ENCODE results near the gene ANKRD13C. TPM values are rescaled to one million over a fixed set of nuclear protein-coding genes. Genes with fewer than 3 reads are reported as not detected.
"Not testable (repeated sequence)": the region's sequence is repeated elsewhere in the genome, so short reads cannot be mapped to it uniquely, and the experiment has no call there.

Gene ANKRD13C
- total and polyA plus RNA-seq, 9 donors, result 11.8 to 27.9 (median 24.1) TPM

DNA sequence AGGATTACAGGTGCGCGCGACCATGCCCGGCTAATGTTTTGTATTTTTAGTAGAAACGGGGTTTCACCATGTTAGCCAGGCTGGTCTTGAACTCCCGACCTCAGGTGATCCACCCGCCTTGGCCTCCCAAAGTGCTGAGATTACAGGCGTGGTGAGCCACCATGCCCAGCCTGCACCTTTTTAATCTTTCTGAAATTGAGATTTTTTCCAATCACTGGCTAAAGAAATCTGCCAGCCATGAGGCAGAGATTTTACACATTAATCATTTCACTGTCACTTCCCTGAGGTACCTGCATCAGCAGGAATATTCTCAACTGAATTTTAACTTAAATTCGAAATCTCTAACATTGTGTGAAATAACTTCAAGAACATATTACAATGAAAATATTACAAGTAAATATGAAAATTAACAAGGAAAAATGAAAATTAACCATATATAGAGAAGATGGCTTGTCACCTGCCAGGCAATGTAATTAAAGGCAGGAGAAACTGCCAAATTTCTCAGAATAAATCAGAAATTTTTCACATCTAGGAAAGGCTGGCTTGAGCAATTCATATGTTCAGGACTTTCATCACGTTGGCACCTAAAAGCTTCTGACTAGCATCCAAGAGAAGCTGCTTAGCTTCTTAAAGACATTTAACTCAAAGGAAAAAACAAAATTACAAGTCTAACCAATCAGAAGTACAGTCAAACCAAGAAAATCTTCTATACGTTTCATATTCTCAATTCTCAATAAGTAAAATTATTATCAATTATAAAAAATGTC is 5.9 kb downstream of the ANKRD13C start:
- DNase-seq, result no peak
- no peak overlapping the region for H3K4me3 ChIP-seq
- no peaks in the 10 kb centered on the region for H3K9me3 ChIP-seq
- TF ChIP-seq, protein P1, sequence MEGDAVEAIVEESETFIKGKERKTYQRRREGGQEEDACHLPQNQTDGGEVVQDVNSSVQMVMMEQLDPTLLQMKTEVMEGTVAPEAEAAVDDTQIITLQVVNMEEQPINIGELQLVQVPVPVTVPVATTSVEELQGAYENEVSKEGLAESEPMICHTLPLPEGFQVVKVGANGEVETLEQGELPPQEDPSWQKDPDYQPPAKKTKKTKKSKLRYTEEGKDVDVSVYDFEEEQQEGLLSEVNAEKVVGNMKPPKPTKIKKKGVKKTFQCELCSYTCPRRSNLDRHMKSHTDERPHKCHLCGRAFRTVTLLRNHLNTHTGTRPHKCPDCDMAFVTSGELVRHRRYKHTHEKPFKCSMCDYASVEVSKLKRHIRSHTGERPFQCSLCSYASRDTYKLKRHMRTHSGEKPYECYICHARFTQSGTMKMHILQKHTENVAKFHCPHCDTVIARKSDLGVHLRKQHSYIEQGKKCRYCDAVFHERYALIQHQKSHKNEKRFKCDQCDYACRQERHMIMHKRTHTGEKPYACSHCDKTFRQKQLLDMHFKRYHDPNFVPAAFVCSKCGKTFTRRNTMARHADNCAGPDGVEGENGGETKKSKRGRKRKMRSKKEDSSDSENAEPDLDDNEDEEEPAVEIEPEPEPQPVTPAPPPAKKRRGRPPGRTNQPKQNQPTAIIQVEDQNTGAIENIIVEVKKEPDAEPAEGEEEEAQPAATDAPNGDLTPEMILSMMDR (IDR thresholded peaks at IDR 0.05), result no peak
- no peak for TF ChIP-seq EP300 (IDR thresholded peaks at IDR 0.05)
- TF ChIP-seq POLR2A (IDR thresholded peaks at IDR 0.05), result no peak
- 82 to 87% (median 86%) methylated on average over 11 of the region's 11 CpGs for WGBS, 3 donors
- intact Hi-C loops (cut with DNase I), result no loop called here
- H3K27ac ChIP-seq, result no peak overlapping the region
- no peaks in the 10 kb centered on the region for H3K27me3 ChIP-seq
- peaks cover 2% of the 10 kb centered on the region for H3K4me1 ChIP-seq (ENCODE audit: insufficient read depth)
- H3K36me3 ChIP-seq, result no peaks in the 10 kb centered on the region

DNA sequence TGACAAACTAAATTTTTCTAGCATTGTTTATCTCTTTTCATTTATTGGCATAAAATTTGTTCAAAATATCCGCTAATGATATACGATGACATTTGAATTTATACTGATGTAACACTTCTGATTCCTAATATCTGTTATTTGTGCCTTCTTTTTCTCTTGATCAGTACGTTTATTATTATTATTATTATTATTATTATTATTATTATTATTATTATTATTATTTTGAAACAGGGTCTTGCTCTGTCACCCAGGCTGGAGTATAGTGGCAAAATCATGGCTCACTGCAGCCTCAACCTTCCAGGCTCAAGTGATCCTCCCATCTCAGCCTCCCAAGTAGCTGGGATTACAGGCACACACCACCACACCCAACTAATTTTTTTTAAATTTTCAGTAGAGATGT is 14.9 kb downstream of the ANKRD13C start:
- 94 to 98% (median 94%) methylated on average over 3 of the region's 3 CpGs for WGBS, 3 donors
- H3K27ac ChIP-seq; H3K27me3 ChIP-seq; intact Hi-C loops (cut with DNase I); H3K36me3 ChIP-seq; DNase-seq; H3K4me3 ChIP-seq; H3K9me3 ChIP-seq; H3K4me1 ChIP-seq (ENCODE audit: insufficient read depth): not testable (repeated sequence)

DNA sequence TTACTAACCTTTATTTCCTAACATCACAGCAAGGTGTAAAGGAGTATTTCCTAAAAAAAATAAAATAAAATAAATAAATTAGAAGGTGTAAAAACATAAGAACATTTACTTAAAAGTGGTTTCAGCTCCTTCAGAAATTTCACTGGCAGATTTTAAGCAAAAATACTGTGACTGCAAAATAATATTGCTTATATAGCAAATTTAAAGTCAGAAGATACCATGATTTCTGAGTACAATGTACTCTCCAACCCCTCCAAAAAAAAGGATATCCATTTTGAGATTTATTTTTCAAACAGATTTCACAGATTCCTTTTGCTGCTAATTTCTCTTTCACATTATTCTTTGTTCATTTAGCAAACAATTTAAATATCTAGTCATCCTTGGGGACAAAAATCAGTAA is 18.5 kb downstream of the ANKRD13C start:
- TF ChIP-seq, protein P1 (IDR thresholded peaks at IDR 0.05), result no peak
- TF ChIP-seq EP300 (IDR thresholded peaks at IDR 0.05), result no peak
- no peak for TF ChIP-seq POLR2A (IDR thresholded peaks at IDR 0.05)
- Histone ChIP-seq H3K36me3 (no peaks in the 10 kb centered on the region), H3K27ac (no peak overlapping the region), H3K4me3 (no peak overlapping the region), H3K4me1 (ENCODE audit: insufficient read depth) (peaks cover 7% of the 10 kb centered on the region), H3K27me3 (no peaks in the 10 kb centered on the region), H3K9me3 (no peaks in the 10 kb centered on the region)
- no peak for DNase-seq
- intact Hi-C loops (cut with DNase I), result no loop called here

DNA sequence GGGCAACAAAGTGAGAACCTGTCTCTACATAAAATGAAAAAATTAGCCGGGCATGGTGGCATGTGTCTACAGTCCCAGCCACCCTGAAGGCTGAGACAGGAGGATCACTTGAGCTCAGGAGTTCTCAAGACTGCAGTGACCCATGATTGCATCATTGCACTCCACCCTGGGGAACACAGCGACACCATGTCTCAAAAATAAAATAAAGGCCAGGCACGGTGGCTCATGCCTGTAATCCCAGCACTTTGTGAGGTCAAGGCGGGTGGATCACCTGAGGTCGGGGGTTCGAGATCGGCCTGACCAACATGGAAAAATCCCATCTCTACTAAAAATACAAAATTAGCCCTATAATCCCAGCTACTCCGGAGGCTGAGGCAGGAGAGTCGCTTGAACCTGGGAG is 20.1 kb downstream of the ANKRD13C start:
- intact Hi-C loops (cut with DNase I), result no loop called here
- TF ChIP-seq POLR2A (IDR thresholded peaks at IDR 0.05), result no peak
- no peak for TF ChIP-seq EP300 (IDR thresholded peaks at IDR 0.05)
- TF ChIP-seq, protein P1 (IDR thresholded peaks at IDR 0.05), result no peak
- Histone ChIP-seq H3K27me3 (no peaks in the 10 kb centered on the region), H3K9me3 (no peaks in the 10 kb centered on the region), H3K36me3 (no peaks in the 10 kb centered on the region), H3K4me3 (no peak overlapping the region), H3K27ac (no peak overlapping the region), H3K4me1 (ENCODE audit: insufficient read depth) (peaks cover 7% of the 10 kb centered on the region)
- 92 to 96% (median 96%) methylated on average over 9 of the region's 9 CpGs for WGBS, 3 donors
- DNase-seq, result no peak

DNA sequence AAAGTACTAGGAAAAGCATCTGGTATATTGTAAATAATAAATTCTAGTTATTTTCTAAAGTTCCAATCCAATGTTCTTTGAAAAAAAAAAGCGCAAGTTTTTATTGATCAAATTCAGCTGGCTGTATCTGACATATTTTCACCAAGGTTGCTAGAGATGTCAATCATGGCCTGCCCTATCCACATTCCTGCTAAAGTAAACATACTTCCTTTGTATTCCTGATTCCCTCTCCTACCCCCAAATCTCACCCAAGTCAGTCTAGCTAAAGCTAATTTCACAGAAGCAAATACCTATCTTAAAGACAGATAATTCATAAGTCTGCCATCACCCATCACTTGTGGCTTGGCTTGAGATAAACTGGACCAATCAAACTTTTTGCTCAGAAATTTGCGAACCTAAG is 21.3 kb downstream of the ANKRD13C start:
- H3K4me1 ChIP-seq (ENCODE audit: insufficient read depth), result peaks cover 8% of the 10 kb centered on the region
- TF ChIP-seq POLR2A (IDR thresholded peaks at IDR 0.05), result no peak
- TF ChIP-seq, protein P1 (IDR thresholded peaks at IDR 0.05), result no peak
- no peak for TF ChIP-seq EP300 (IDR thresholded peaks at IDR 0.05)
- 96 to 100% (median 98%) methylated on average over 2 of the region's 2 CpGs for WGBS, 3 donors
- intact Hi-C loops (cut with DNase I), result no loop called here
- H3K27ac ChIP-seq, result no peak overlapping the region
- H3K36me3 ChIP-seq, result no peaks in the 10 kb centered on the region
- no peaks in the 10 kb centered on the region for H3K9me3 ChIP-seq
- H3K27me3 ChIP-seq, result no peaks in the 10 kb centered on the region
- DNase-seq, result no peak
- H3K4me3 ChIP-seq, result no peak overlapping the region

All from ovary (tissue), 9 donors.